HepG2 (cell line): ENCODE data around the gene MAN1B1. TPM values are rescaled to one million over a fixed set of nuclear protein-coding genes. Genes with fewer than 3 reads are reported as not detected.

Source experiments
- ARNT ChIP-seq: fragments of 450-650 bp; IDR thresholded peaks from 2 replicates; pipeline ENCODE4 v1.6.1; 2017
- CBX5 ChIP-seq: sonication (generic); formaldehyde crosslinking; IDR thresholded peaks from 2 replicates; pipeline ENCODE4 v1.4.0; 2020; ENCODE audit warnings: missing genetic modification reagents, borderline replicate concordance
- DDIT3 ChIP-seq: sonication (generic); formaldehyde crosslinking; IDR thresholded peaks from 2 replicates; pipeline ENCODE4 v1.4.0; 2020; ENCODE audit warnings: mild to moderate bottlenecking, missing genetic modification reagents
- ELF3 ChIP-seq: IDR thresholded peaks from 2 replicates; pipeline ENCODE4 v1.6.1; 2016; ENCODE audit warnings: missing genetic modification reagents, missing compliant biosample characterization
- HNRNPK ChIP-seq: fragments of 200-400 bp; formaldehyde crosslinking; IDR thresholded peaks from 2 replicates; pipeline ENCODE4 v1.6.1; 2018; ENCODE audit warnings: low read length, low read depth, moderate library complexity, mild to moderate bottlenecking; ENCODE audit not compliant: poor library complexity, severe bottlenecking
- MTERF4 ChIP-seq: sonication (generic); formaldehyde crosslinking; IDR thresholded peaks from 2 replicates; pipeline ENCODE4 v1.8.0; 2023; ENCODE audit warnings: mild to moderate bottlenecking, missing genetic modification reagents
- RBM22 ChIP-seq: fragments of 200-400 bp; formaldehyde crosslinking; optimal IDR thresholded peaks from 2 replicates; pipeline ENCODE3; 2017; ENCODE audit warnings: mild to moderate bottlenecking, low read length, moderate library complexity
- TOPORS ChIP-seq: sonication (generic); formaldehyde crosslinking; IDR thresholded peaks from 2 replicates; pipeline ENCODE4 v1.8.0; 2023; ENCODE audit warnings: mild to moderate bottlenecking, missing genetic modification reagents
- ZBTB39 ChIP-seq: sonication (generic); formaldehyde crosslinking; IDR thresholded peaks from 2 replicates; pipeline ENCODE4 v1.5.0; 2020; ENCODE audit warnings: missing genetic modification reagents
- ZNF142 ChIP-seq: sonication (generic); formaldehyde crosslinking; IDR thresholded peaks from 2 replicates; pipeline ENCODE4 v1.4.0; 2020; ENCODE audit warnings: missing genetic modification reagents
- ZNF703 ChIP-seq: sonication (generic); formaldehyde crosslinking; IDR thresholded peaks from 2 replicates; pipeline ENCODE4 v1.5.1; 2020; ENCODE audit warnings: missing genetic modification reagents, mild to moderate bottlenecking, moderate library complexity, borderline replicate concordance
- ZNF792 ChIP-seq: IDR thresholded peaks from 2 replicates; pipeline ENCODE4 v1.6.1; 2016
- polyA plus RNA-seq, 8 experiments: library from polyadenylated mRNA; depleted of rRNA in 3 of 8; stranded (reverse) in 7 of 8; unstranded in 1 of 8; fragments of >200 nt; fragmentation: Illumina TruSeq in 4 of 8; extraction: Trizol in 4 of 8; gene quantifications; 2 replicates each; pipeline versions ENCODE4 v1.2.1 to v1.2.3, GENCODE V29; 2011 to 2016; ENCODE audit warnings: low read depth in 4 of 8, missing spikeins in 1 of 8, mixed read lengths in 1 of 8; ENCODE audit not compliant: insufficient read depth in 1 of 8
- total RNA-seq, 5 experiments: library from RNA; depleted of rRNA; stranded (reverse); fragments of >200 nt; fragmentation: Illumina TruSeq; extraction: Trizol; gene quantifications; 2 replicates each; pipeline ENCODE4 v1.2.3, GENCODE V29; 2016; ENCODE audit warnings: low read depth in 1 of 5
- TF ChIP-seq, protein P1 (sequence below): sonication (generic); formaldehyde crosslinking; IDR thresholded peaks from 2 replicates; pipeline ENCODE4 v1.8.1; 2023; ENCODE audit warnings: mild to moderate bottlenecking, missing genetic modification reagents

MAN1B1 gene
- total and polyA plus RNA-seq, 2 of the 13 experiments (the other 11 are each of a cell fraction or from before 2014, with no cell fraction given): 48.9 to 59.5 TPM

DNA sequence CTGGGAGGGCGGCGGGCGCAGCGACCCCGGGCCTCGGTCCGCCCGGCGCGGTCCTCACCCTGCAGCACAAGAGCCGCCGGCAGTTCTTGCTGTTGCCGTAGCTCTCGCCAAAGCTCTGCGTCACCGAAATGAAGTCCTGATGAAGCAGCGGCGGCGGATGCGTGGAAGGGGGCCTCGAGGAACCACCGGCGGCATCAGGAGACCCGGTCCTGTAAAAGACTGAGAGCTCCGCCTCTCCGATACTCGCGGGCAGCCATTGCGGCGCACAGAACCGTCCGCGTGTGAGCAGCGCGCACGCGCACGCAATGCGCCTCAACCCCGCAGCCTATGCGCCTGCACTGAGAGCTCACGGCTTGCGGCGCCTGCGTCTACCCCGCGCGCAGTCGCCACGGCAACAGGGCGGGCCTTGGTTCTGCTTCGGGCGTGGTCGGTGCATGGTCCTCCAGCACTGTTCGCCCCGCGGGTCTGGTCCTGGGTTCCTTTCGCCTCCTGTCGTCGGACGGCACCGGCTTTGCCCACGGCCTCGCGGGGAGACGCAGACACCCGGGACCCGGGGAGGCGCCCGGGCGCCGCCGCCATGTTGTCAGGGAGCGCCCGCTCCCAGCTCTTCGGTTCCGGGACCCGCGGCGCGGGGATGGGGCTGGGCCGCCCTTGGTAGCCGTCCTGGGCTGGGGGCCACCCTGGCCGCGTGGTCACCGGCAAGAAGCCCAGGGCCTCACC, 42.8 kb downstream of the MAN1B1 start (continued):
- TF ChIP-seq MTERF4 (CRISPR knock-in tag) (peak; percentile 24; the same call in 1 of the 2 replicates), ZNF792 (CRISPR knock-in tag) (no peak; the same call in 1 of the 2 replicates), ARNT (no peak), CBX5 (CRISPR knock-in tag) (no peak; the same call in 1 of the 2 replicates), ZNF703 (CRISPR knock-in tag) (peak; percentile 38; the same call in 1 of the 2 replicates), RBM22 (peak; percentile 91), ZBTB39 (CRISPR knock-in tag) (no peak), HNRNPK (no peak), TOPORS (CRISPR knock-in tag) (0 out of 2 replicates have a peak, but pooled peaks have one; percentile 28), DDIT3 (CRISPR knock-in tag) (no peak), ZNF142 (CRISPR knock-in tag) (no peak), ELF3 (CRISPR knock-in tag) (no peak)
- TF ChIP-seq, protein P1, sequence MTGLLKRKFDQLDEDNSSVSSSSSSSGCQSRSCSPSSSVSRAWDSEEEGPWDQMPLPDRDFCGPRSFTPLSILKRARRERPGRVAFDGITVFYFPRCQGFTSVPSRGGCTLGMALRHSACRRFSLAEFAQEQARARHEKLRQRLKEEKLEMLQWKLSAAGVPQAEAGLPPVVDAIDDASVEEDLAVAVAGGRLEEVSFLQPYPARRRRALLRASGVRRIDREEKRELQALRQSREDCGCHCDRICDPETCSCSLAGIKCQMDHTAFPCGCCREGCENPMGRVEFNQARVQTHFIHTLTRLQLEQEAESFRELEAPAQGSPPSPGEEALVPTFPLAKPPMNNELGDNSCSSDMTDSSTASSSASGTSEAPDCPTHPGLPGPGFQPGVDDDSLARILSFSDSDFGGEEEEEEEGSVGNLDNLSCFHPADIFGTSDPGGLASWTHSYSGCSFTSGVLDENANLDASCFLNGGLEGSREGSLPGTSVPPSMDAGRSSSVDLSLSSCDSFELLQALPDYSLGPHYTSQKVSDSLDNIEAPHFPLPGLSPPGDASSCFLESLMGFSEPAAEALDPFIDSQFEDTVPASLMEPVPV (CRISPR knock-in tag): peak; percentile 57; the same call in 1 of the 2 replicates
